Measurements from ENCODE around the gene GNG2. TPM values are rescaled to one million over a fixed set of nuclear protein-coding genes. Genes with fewer than 3 reads are reported as not detected.

The GNG2 gene
- total and polyA plus RNA-seq, 2 of the 8 experiments (the other 6 are each of a cell fraction or from before 2014, with no cell fraction given): 8.2 to 17.9 TPM

DNA sequence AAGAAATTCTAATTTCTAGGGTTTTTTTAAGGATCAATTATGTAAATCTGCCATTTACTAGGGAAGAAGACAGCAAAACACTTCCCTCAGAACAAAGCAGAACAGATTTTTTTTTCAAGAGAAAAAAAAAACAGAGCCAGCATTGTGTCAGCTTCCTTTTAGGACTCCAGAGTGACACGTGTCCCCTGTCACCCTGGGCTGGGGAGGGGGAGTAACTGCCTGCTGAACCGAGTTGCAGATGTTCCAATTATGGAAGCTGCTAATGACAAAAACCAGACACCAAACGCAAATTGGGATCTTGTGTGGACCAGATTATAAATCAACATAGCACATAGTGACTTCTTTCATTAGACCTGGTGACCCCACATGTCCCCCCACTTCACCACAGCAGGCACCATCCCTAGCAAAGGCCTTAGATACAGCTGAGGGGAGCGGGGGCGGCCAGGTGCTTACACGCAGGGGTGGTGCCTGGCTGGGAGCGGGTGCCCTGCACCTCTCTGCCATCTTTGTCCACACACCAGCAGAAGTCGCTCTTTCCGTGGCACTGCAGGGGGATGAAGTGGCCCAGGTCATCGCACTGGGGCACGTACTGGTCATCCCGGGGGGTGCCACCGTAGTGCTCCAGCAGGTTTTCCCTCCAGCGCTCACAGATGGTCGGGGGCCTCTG, 154.3 kb downstream of the GNG2 start (continued):
- TF ChIP-seq TBP (IDR thresholded peaks at IDR 0.05; ENCODE audit: low read depth, low read length): no peak
- TF ChIP-seq HDAC2 (IDR thresholded peaks at IDR 0.05; ENCODE audit: borderline replicate concordance in 1 of 2, low read depth in 2 of 2, low read length in 2 of 2): no peak
- TF ChIP-seq SP4 (IDR thresholded peaks at IDR 0.05; ENCODE audit: low read length): no peak
- TF ChIP-seq JUND (IDR thresholded peaks at IDR 0.05; ENCODE audit: low read length): no peak
- no peak for TF ChIP-seq SUZ12 (IDR thresholded peaks at IDR 0.05; ENCODE audit: low read length)
